GM21619 (cell line): Measurements from ENCODE around the gene FAM151B.

ENCODE experiments used
- ATAC-seq: cut with Tn5 transposase; IDR thresholded peaks from one replicate; pipeline ENCODE4 v1.9.1; 2021; ENCODE audit not compliant: unreplicated experiment

Gene FAM151B

DNA sequence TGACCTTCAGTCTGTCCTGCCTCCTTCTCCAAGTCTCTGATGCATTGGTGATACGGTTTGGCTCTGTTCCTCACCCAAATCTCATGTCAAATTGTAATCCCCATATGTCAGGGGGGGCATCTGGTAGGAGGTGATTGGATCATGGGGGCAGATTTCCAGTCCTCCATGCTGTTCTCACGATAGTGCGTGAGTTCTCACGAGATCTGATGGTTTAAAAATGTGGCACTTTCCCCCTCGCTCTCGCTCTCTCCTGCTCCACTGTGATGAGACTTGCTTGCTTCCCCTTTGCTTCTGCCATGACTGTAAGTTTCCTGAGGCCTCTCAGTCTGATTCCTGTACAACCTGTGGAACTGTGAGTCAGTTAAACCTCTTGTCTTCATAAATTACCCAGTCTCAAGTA is 96.9 kb downstream of the FAM151B start:
- ATAC-seq: no peak

DNA sequence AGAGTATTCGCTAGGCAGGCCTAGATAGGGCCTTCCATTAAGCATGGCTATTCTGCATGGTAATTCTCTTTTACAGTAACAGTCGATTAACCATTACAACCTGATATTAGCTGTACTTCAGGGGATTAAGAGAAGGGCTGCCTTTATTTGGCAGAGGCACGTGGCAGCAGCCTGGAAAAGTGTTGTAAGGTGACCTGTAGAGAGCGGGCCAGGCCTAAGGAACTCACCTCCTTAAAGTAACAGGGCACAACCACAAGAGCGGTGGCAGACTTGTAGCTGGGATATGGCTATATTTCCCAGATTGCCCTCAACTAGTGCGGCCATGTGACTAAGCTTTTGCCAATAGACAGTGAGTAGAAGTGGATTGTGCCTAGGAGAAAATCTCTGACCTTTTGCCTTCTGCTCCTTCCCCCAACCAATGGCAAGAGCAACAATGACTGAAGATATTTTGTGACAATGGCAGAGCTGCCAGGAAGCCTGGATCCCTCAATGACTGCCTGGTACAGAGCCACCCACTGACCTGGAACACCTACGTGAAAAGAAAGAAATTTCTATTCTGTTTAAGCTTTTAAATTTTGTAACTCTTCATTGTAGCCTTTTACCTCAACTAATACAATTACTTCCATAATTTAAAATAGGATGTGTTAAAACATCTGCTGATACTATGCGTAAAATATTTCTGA is 101.1 kb downstream of the FAM151B start:
- ATAC-seq: no peak

DNA sequence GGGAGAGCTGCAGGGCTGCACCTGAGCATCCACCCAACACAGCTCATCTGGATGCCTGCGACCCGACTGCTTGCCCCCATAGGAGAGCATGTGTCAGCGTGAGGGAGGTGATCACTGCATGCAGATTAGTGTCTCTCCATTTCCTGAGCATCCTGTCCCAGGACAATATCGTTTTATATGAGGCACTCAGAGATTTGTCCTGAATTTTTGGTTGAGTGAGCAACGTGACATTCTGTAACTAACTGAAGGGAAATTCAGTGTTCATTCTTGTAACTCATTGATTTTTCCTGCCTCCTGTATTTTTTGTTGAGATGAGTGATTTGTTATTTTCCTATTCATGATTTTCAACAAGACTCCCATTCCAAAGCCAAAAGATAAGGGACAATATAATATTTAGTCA is 102.9 kb downstream of the FAM151B start:
- ATAC-seq: no peak

DNA sequence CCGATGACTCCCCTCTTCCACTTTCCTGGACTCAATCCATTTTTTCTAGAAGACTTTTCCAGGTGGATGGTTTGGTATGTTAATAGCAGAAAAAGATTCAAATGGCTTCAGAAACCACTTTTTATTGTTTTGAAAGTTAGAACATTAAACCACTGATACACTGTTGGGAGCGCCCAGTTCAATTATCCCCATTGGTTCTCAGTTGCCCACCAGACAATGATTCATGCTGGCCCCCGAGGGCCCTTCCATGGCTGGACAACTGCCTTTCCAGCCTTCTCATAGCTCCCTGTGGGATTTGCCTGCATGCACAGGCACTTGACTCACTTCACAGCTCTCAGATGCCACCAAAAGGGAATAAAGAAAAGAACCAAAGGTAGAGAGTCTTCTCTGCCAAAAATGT is 103.5 kb downstream of the FAM151B start:
- ATAC-seq: no peak

DNA sequence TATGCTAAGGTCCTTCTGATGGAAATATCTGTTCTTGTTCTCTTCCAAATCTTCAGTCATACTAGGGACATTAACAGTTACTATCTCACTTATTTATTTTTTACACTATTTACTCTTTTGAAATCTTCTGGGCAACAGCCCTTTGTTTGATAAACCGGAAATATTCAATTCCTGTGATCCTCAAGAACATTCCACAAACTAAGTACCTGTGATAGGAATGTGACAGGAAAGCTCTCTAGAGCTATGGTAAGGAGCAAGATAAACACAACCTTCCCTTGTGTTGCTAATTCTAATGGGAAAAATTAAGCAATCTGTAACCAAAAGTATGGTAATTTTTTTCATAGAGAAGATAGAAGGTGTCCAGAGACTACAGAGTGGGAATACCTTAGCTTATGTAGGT is 104.2 kb downstream of the FAM151B start:
- ATAC-seq: no peak
